Stomach (tissue), 9 donors: ENCODE results near the gene KIAA1671. TPM values are rescaled to one million over a fixed set of nuclear protein-coding genes. Genes with fewer than 3 reads are reported as not detected.

Experiments
- DNase-seq, 2 donors: peaks; one replicate each; pipeline versions ENCODE4 v3.0.0 to v3.0.0-alpha.2; 2013 to 2019
- H3K27ac ChIP-seq, 5 donors: fragments of 200-600 bp in 4 of 5; sonication (generic) in 4 of 5; one replicate each; pipeline ENCODE4 v1.5.1; 2013 to 2019; ENCODE audit warnings: mild to moderate bottlenecking in 1 of 5, moderate library complexity in 1 of 5
- H3K27me3 ChIP-seq, 3 donors: fragments of 200-600 bp; sonication (generic); one replicate each; pipeline ENCODE4 v1.5.1; 2017 to 2019; ENCODE audit warnings: mixed run types in 1 of 3
- H3K36me3 ChIP-seq, 4 donors: fragments of 200-600 bp; sonication (generic); 1 replicate in 3 of 4; 2 replicates in 1 of 4; pipeline ENCODE4 v1.5.1; 2016 to 2019
- H3K4me1 ChIP-seq, 4 donors: fragments of 200-600 bp; sonication (generic); one replicate each; pipeline ENCODE4 v1.5.1; 2016 to 2019
- H3K4me3 ChIP-seq, 4 donors: fragments of 200-600 bp; sonication (generic) in 3 of 4; one replicate each; pipeline ENCODE4 v1.5.1; 2016 to 2019; ENCODE audit warnings: mild to moderate bottlenecking in 1 of 4
- H3K9me3 ChIP-seq, 4 donors: fragments of 200-600 bp; sonication (generic); one replicate each; pipeline ENCODE4 v1.5.1; 2016 to 2019
- EP300 ChIP-seq: sonication (generic); formaldehyde crosslinking; IDR thresholded peaks from one replicate; pipeline ENCODE4 v1.6.1; 2017; ENCODE audit warnings: antibody characterized with exemption
- POLR2A ChIP-seq, 4 donors: fragments of 450-650 bp; IDR thresholded peaks; one replicate each; pipeline ENCODE4 v1.6.1; 2016; ENCODE audit warnings: antibody characterized with exemption in 4 of 4, control low read depth in 2 of 4, mild to moderate bottlenecking in 1 of 4, moderate library complexity in 1 of 4
- POLR2AphosphoS5 ChIP-seq, 3 donors: sonication (generic); formaldehyde crosslinking; IDR thresholded peaks; one replicate each; pipeline ENCODE4 v1.6.1; 2016; ENCODE audit warnings: antibody characterized with exemption in 3 of 3
- WGBS, 5 donors: extraction: QIAGEN DNeasy Blood & Tissue Kit in 3 of 5; methylation state at CpG; one replicate each; pipeline versions ENCODE4 v1.1.5 to v1.1.7; 2013 to 2018; 5-methylcytosine and 5-hydroxymethylcytosine counted together
- intact Hi-C: fragments of 100-400 bp; cut with DNase I; formaldehyde crosslinking; loops from one replicate; pipeline ENCODE4 v1.15.1; 2023; ENCODE audit warnings: low total_unique reads
- polyA plus RNA-seq, 3 donors: library from polyadenylated mRNA; stranded (reverse); fragments of 200-250 nt; gene quantifications; one replicate each; pipeline ENCODE4 v1.2.3, GENCODE V29; 2013
- total RNA-seq, 5 donors: library from RNA; depleted of rRNA; stranded (reverse); fragments of >200 nt; gene quantifications; one replicate each; pipeline versions ENCODE4 v1.1.0 to v1.2.3, GENCODE V29; 2014 to 2016
- TF ChIP-seq, protein P1 (sequence below), 7 experiments: fragments of 450-650 bp in 4 of 7; fragments of 200-600 bp in 3 of 7; sonication (generic) in 3 of 7; IDR thresholded peaks; one replicate each; pipeline ENCODE4 v1.5.1; 2016 to 2019; ENCODE audit warnings: antibody characterized with exemption in 7 of 7, control low read depth in 2 of 7, mild to moderate bottlenecking in 1 of 7
- donor health status: healthy with polysubstance abuse.
- donor health status: Bipolar disorder and iron deficiency.
- donor health status: healthy.

The KIAA1671 gene
- total and polyA plus RNA-seq, 8 donors: 5.7 to 80.5 (median 32.5) TPM

DNA sequence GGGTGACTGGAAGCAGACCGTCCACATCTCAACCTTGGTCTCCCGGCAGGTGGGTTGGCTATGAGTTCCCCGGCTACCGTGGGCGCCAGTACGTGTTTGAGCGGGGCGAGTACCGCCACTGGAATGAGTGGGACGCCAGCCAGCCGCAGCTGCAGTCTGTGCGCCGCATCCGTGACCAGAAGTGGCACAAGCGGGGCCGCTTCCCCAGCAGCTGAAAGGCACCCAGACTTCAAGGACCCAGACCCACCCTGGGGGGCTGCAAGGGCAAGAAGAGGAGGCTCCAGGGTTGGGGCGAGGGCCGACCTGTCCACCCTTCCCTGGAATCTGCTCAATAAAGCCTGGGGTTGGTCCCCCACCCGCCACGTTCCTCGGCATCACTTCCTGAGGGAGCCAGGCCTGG is 254.5 kb downstream of the KIAA1671 start:
- Histone ChIP-seq H3K9me3 (no peaks in the 10 kb centered on the region), H3K27ac (no peak overlapping the region), H3K36me3 (peaks cover 0 to 9% (median 0%) of the 10 kb centered on the region in 4 donors), H3K4me1 (no peaks in the 10 kb centered on the region), H3K4me3 (no peak overlapping the region), H3K27me3 (no peaks in the 10 kb centered on the region)
- no peak for TF ChIP-seq POLR2A (IDR thresholded peaks at IDR 0.05)
- TF ChIP-seq, protein P1, sequence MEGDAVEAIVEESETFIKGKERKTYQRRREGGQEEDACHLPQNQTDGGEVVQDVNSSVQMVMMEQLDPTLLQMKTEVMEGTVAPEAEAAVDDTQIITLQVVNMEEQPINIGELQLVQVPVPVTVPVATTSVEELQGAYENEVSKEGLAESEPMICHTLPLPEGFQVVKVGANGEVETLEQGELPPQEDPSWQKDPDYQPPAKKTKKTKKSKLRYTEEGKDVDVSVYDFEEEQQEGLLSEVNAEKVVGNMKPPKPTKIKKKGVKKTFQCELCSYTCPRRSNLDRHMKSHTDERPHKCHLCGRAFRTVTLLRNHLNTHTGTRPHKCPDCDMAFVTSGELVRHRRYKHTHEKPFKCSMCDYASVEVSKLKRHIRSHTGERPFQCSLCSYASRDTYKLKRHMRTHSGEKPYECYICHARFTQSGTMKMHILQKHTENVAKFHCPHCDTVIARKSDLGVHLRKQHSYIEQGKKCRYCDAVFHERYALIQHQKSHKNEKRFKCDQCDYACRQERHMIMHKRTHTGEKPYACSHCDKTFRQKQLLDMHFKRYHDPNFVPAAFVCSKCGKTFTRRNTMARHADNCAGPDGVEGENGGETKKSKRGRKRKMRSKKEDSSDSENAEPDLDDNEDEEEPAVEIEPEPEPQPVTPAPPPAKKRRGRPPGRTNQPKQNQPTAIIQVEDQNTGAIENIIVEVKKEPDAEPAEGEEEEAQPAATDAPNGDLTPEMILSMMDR (IDR thresholded peaks at IDR 0.05): no peak
- TF ChIP-seq POLR2AphosphoS5 (IDR thresholded peaks at IDR 0.05): no peak
- no peak for TF ChIP-seq EP300
- WGBS, 5 donors: 89 to 96% (median 92%) methylated on average over 5 to 21 of the region's 21 CpGs
- intact Hi-C loops: no loop called here
- no peak for DNase-seq

DNA sequence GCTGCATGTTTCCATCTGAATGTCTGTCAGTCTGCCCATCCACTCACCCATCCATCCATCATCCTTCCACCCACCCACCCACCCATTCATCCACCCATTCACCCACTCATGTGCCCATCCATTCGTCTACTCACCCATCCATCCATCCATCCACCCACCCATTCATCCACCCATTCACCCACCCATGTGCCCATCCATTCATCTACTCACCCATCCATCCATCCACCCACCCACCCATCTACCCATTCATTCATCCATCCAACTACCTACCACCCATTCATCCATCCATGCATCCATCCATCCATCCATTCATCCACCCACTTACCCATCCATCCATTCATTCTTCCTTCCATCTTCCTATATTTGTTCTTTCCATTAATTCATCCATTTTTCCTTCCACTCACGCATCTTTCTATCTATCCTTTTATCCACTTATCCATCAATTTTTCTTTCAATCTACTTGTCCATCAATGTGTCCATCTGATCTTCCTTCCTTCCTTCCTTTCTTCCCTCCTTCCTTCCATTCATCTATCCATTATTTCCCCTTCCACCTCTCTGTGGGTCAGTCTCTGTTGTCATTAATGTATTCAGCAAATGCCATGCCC is 255.1 kb downstream of the KIAA1671 start:
- no peak overlapping the region for H3K4me3 ChIP-seq

DNA sequence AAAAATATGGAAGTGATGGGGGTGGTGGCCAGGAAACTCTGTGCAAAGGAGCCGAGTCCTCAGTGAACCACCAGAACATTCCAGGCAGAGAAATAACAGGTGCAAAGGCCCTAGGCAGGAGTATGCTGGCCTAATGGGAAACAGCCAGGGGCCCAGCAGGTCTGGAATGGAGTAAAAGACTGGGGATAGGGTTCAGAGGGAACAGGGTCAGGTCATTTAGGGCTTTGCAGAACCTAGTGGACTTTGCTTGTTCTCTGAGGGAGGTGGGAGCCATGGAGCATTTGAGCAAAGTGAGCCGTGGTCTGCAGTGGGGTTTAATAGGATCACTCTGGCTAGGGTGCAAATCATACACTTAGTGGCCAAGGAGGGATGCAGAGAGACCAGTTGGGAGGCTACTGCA is 255.8 kb downstream of the KIAA1671 start:
- TF ChIP-seq POLR2AphosphoS5 (IDR thresholded peaks at IDR 0.05) (no peak), POLR2A (IDR thresholded peaks at IDR 0.05) (no peak), EP300 (no peak)
- TF ChIP-seq, protein P1 (IDR thresholded peaks at IDR 0.05): no peak
- H3K27me3 ChIP-seq: no peaks in the 10 kb centered on the region
- WGBS, 5 donors: 72 to 90% (median 85%) methylated on average over 2 of the region's 2 CpGs

More for the DNA sequence above, 255.1 kb downstream of the KIAA1671 start:
- 41 to 90% (median 77%) methylated on average over 1 to 2 of the region's 2 CpGs for WGBS, 5 donors
- no peaks in the 10 kb centered on the region for H3K4me1 ChIP-seq
- TF ChIP-seq POLR2AphosphoS5 (IDR thresholded peaks at IDR 0.05) (no peak), EP300 (no peak), POLR2A (IDR thresholded peaks at IDR 0.05) (no peak)
- TF ChIP-seq, protein P1 (IDR thresholded peaks at IDR 0.05): no peak
- intact Hi-C loops: no loop called here
- H3K27me3 ChIP-seq: no peaks in the 10 kb centered on the region
- H3K27ac ChIP-seq: no peak overlapping the region
- no peaks in the 10 kb centered on the region for H3K9me3 ChIP-seq
- H3K36me3 ChIP-seq: peaks cover 0 to 9% (median 0%) of the 10 kb centered on the region in 4 donors
- no peak for DNase-seq

DNA sequence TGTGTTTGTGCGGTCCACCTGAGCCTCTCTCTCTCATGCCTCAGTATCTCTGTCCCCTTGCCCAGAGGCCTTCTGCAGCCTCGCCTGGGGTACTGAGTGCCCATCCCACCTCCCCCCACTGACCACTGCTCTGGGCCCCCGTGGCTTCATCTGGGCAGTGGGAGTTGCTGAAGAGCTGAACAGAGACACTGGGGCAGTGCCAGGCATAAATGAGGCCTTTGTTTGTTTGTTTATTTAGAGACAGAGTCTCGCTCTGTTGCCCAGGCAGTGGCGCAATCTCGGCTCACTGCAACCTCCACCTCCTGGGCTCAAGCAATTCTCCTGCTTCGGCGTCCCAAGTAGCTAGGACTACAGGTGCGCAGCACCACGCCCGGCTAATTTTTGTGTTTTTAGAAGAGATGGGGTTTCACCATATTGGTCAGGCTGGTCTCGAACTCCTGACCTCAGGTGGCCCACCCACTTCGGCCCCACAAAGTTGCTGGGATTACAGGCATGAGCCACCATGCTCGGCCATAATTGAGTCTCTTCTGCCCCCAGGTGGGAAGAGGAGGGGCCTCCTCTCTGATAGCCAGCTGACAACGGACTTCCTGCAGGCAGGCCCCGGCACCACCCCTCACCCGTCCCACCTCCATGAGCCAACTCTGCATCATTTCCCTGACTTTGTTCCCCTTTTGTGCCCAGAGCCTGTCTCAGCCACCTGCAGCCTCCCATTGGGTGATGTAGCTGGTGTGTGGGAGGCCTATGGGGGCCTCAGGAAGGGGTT is 256.4 kb downstream of the KIAA1671 start:
- no peaks in the 10 kb centered on the region for H3K4me1 ChIP-seq
- peaks cover 0 to 6% (median 6%) of the 10 kb centered on the region in 4 donors for H3K9me3 ChIP-seq
- no peak overlapping the region for H3K27ac ChIP-seq
- H3K27me3 ChIP-seq: no peaks in the 10 kb centered on the region
- no peak for DNase-seq
- intact Hi-C loops: no loop called here
- no peak overlapping the region for H3K4me3 ChIP-seq
- TF ChIP-seq, protein P1 (IDR thresholded peaks at IDR 0.05): no peak
- TF ChIP-seq EP300 (no peak), POLR2A (IDR thresholded peaks at IDR 0.05) (no peak), POLR2AphosphoS5 (IDR thresholded peaks at IDR 0.05) (no peak)
- WGBS, 5 donors: 75 to 82% (median 78%) methylated on average over 17 of the region's 17 CpGs
- peaks cover 0 to under 1% (median 0%) of the 10 kb centered on the region in 4 donors for H3K36me3 ChIP-seq

More for the DNA sequence above, 255.8 kb downstream of the KIAA1671 start:
- H3K4me1 ChIP-seq: no peaks in the 10 kb centered on the region
- no peak for DNase-seq
- H3K27ac ChIP-seq: no peak overlapping the region
- intact Hi-C loops: no loop called here
- H3K36me3 ChIP-seq: peaks cover 0 to 6% (median 0%) of the 10 kb centered on the region in 4 donors
- peaks cover 0 to 4% (median 4%) of the 10 kb centered on the region in 4 donors for H3K9me3 ChIP-seq
- H3K4me3 ChIP-seq: no peak overlapping the region
